Measurements from ENCODE around the gene CDC42EP4. TPM values are rescaled to one million over a fixed set of nuclear protein-coding genes. Genes with fewer than 3 reads are reported as not detected.

CDC42EP4 gene
- total RNA-seq, 4 donors from 2014 or later: 33.0 to 94.6 (median 69.7) TPM

DNA sequence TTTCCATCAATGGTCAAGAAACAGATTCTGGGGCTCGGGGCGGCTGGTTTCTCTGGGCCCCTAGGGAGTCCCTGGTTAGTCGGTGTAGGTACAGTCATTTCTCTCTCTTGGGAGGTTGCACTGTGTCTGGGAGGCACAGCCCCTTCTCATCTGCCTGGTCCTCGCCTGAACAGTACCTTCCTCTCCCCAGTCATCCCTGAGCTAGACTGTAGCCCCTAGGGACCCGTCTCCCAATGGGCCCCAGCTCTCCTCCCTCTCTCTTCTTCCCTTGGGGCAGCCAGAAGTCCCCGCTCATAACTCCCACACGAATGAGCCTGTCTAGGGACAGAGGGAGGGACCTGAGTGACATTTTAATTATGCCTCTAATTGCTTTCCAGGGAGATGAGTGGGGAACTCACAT lies 29.9 kb downstream of the CDC42EP4 start:
- H3K4me3 ChIP-seq (ENCODE audit: low read depth, poor library complexity, severe bottlenecking): no peak overlapping the region
- DNase-seq (ENCODE audit: low spot score in 2 of 2): no peak
- intact Hi-C loops (cut with DNase I; ENCODE audit: low total_unique reads): no loop called here
- TF ChIP-seq, protein P1, sequence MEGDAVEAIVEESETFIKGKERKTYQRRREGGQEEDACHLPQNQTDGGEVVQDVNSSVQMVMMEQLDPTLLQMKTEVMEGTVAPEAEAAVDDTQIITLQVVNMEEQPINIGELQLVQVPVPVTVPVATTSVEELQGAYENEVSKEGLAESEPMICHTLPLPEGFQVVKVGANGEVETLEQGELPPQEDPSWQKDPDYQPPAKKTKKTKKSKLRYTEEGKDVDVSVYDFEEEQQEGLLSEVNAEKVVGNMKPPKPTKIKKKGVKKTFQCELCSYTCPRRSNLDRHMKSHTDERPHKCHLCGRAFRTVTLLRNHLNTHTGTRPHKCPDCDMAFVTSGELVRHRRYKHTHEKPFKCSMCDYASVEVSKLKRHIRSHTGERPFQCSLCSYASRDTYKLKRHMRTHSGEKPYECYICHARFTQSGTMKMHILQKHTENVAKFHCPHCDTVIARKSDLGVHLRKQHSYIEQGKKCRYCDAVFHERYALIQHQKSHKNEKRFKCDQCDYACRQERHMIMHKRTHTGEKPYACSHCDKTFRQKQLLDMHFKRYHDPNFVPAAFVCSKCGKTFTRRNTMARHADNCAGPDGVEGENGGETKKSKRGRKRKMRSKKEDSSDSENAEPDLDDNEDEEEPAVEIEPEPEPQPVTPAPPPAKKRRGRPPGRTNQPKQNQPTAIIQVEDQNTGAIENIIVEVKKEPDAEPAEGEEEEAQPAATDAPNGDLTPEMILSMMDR (IDR thresholded peaks at IDR 0.05): no peak
- no peak for TF ChIP-seq POLR2A (IDR thresholded peaks at IDR 0.05)
- WGBS, 2 donors: 79% methylated on average over 6 to 7 of the region's 7 CpGs

DNA sequence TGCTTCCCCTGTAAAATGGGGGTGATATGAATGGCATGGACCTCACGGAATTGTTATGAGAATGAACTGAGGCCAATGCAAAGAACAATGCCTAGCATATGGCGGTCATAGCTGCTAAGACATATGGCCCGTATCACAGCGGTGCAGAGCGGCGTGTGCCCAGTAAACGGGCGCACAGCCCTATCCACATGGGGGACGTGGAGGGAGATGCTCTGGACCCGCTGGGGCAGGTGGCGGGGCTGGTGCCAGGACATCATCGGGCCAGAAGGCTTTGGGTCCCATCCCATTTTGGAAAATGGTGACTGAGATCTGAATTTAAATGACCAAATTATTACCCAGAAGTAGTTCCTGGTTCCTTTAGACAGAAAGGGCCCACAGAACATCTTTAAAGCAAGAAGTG lies 31.6 kb downstream of the CDC42EP4 start:
- TF ChIP-seq, protein P1 (IDR thresholded peaks at IDR 0.05): no peak
- TF ChIP-seq POLR2A (IDR thresholded peaks at IDR 0.05): no peak
- no peak for DNase-seq (ENCODE audit: low spot score in 2 of 2)
- intact Hi-C loops (cut with DNase I; ENCODE audit: low total_unique reads): no loop called here
- 94 to 96% methylated on average over 12 of the region's 12 CpGs for WGBS, 2 donors
- H3K4me3 ChIP-seq (ENCODE audit: low read depth, poor library complexity, severe bottlenecking): no peak overlapping the region

GRCh38 chr17:73279704-73280103 lies 32.1 kb downstream of the CDC42EP4 start:
- WGBS, 2 donors: 85% methylated on average over 4 to 7 of the region's 7 CpGs
- no peak overlapping the region for H3K4me3 ChIP-seq (ENCODE audit: low read depth, poor library complexity, severe bottlenecking)
- TF ChIP-seq, protein P1 (IDR thresholded peaks at IDR 0.05): no peak
- no peak for TF ChIP-seq POLR2A (IDR thresholded peaks at IDR 0.05)
- intact Hi-C loops (cut with DNase I; ENCODE audit: low total_unique reads): no loop called here
- DNase-seq (ENCODE audit: low spot score in 2 of 2): no peak

DNA sequence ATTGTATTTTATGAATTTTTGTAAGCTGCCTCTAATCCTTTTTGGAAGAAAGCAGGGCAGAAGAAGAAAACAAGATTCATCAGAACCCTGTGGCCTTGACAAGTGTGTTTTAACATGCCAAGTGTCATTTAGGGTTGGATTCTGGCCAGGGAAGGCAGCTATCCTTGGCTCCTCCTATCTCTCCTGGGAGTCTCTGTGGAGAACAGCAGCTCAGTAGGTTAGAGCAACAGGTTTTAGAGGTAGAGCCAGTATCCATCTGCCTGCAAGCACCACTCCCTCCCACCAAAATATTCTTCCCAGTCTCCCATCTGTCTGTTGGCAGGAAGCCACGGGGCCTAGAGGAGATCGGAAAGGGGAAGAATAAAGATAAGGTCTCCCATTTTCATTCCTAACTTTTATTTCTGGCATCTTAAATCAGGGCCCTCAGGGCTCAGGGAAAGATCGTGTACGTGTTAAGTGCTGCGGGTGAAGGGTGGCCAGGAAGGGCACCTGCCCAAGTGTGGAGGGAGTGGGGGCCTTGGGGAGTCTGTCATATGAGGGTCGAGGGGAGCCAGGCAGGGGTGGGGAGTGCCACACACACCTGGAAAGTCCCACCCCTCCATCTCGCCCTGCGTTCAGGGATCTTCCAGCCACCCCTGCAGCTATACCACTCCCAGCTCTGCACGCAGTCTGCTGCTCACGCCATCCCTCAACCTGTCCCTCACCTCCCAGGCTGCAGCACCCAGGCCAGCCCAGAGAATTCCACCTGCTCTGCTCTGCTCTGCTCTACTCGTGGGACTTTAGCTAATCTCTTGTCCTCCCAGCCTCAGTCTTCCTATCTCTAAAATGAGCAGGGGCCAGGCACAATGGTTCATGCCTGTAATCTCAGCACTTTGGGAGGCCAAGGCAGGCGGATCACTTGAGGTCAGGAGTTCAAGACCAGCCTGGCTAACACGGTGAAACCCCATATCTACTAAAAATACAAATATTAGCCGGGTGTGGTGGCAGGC lies 33.0 kb downstream of the CDC42EP4 start:
- intact Hi-C loops (cut with DNase I; ENCODE audit: low total_unique reads): no loop called here
- peak in 1 of 2 donors; percentile 67 for DNase-seq (ENCODE audit: low spot score in 2 of 2)
- no peak for TF ChIP-seq POLR2A (IDR thresholded peaks at IDR 0.05)
- TF ChIP-seq, protein P1 (IDR thresholded peaks at IDR 0.05): no peak
- no peak overlapping the region for H3K4me3 ChIP-seq (ENCODE audit: low read depth, poor library complexity, severe bottlenecking)
- WGBS, 2 donors: 35 to 40% methylated on average over 14 of the region's 14 CpGs

GRCh38 chr17:73278049-73278464 lies 33.7 kb downstream of the CDC42EP4 start:
- intact Hi-C loops (cut with DNase I; ENCODE audit: low total_unique reads): no loop called here
- 33 to 50% methylated on average over 7 of the region's 7 CpGs for WGBS, 2 donors
- DNase-seq (ENCODE audit: low spot score in 2 of 2): no peak
- no peak overlapping the region for H3K4me3 ChIP-seq (ENCODE audit: low read depth, poor library complexity, severe bottlenecking)
- TF ChIP-seq POLR2A (IDR thresholded peaks at IDR 0.05): no peak
- TF ChIP-seq, protein P1 (IDR thresholded peaks at IDR 0.05): no peak
